ENCODE measurements around the gene RNF148. TPM values are rescaled to one million over a fixed set of nuclear protein-coding genes. Genes with fewer than 3 reads are reported as not detected.

Gene RNF148
- total RNA-seq, result 0.32 and 1.1 TPM in 2 replicates

GRCh38 chr7:122702872-122703510, at the start of gene RNF148:
Gene RNF148 (minus strand): TSS chr7:122702922. CDS start chr7:122702750, 172 bp downstream.

GRCh38 chr7:122699017-122699416, 3.7 kb downstream of the RNF148 start, which contains the start of gene RNF133:
Gene RNF133 (minus strand): TSS chr7:122699117. CDS start chr7:122698918, 199 bp downstream.

Other genes starting within 250 kb of the RNF148 start
- not detected in 2 replicates for gene RNF133, start 3.8 kb downstream of the RNF148 start, total RNA-seq
- 10.5 and 13.0 TPM in 2 replicates for gene CADPS2, start 183.5 kb upstream of the RNF148 start, total RNA-seq

Data from cardiac atrium fibroblast (primary cell).